ENCODE data around the gene GRM5.

The GRM5 gene

GRCh38 chr11:88655656-88656055 lies 410.1 kb downstream of the GRM5 start:
- TF ChIP-seq POLR2A (IDR thresholded peaks at IDR 0.05; ENCODE audit: low read depth, low read length) = no peak
- no peak for FAIRE-seq
- no peak for DNase-seq (ENCODE audit: insufficient read length, low spot score)

GRCh38 chr11:88655196-88655595 lies 410.6 kb downstream of the GRM5 start:
- TF ChIP-seq POLR2A (IDR thresholded peaks at IDR 0.05; ENCODE audit: low read depth, low read length) = no peak
- DNase-seq (ENCODE audit: insufficient read length, low spot score) (no peak), FAIRE-seq (no peak)

- FAIRE-seq (no peak), DNase-seq (ENCODE audit: insufficient read length, low spot score) (no peak)
- TF ChIP-seq POLR2A (IDR thresholded peaks at IDR 0.05; ENCODE audit: low read depth, low read length) = no peak
Measured at GRCh38 chr11:88651556-88651955, 414.2 kb downstream of the GRM5 start.

GRCh38 chr11:88644724-88645123 lies 421.1 kb downstream of the GRM5 start:
- DNase-seq (ENCODE audit: insufficient read length, low spot score) (no peak), FAIRE-seq (no peak)
- TF ChIP-seq POLR2A (IDR thresholded peaks at IDR 0.05; ENCODE audit: low read depth, low read length) = no peak

DNA sequence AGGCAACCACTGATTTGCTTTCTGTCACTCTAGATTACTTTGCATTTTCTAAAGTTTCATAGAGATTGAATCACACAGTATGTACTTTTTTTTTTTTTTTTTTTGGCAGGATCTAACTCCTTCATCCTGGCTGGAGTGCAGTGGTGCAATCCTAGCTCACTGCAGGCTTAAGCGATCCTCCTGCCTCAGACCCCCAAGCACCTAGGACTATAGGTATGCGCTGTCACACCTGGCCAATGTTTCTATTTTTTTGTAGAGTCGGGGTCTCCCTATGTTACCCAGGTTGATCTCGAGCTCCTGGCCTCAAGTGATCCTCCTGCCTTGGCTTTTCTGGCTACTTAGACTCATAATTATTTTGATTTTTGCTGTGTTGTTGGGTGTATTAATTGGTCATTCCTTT lies 433.6 kb downstream of the GRM5 start:
- no peak for TF ChIP-seq POLR2A (IDR thresholded peaks at IDR 0.05; ENCODE audit: low read depth, low read length)
- FAIRE-seq (no peak), DNase-seq (ENCODE audit: insufficient read length, low spot score) (no peak)

GRCh38 chr11:88631497-88631896 lies 434.3 kb downstream of the GRM5 start:
- DNase-seq (ENCODE audit: insufficient read length, low spot score) = no peak

DNA sequence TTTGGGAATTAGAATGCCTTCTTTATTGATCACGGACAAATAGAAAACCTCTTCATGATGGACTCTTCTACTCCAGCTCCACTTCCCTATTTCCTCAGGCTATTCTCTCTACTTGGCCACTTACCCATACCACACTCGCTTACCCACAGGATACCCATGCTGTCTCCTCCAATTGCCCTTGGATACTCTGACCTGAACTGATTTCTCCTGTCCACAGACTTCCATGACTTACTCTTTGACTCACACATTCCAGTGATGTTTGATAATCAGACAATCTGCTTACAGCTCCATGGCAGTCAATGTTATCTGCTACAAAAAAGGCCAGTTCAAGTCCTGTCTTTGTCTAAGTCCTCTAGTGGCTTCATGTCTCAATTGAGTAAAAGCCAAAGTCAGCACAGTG lies 436.3 kb downstream of the GRM5 start:
- FAIRE-seq (no peak), DNase-seq (ENCODE audit: insufficient read length, low spot score) (no peak)
- no peak for TF ChIP-seq POLR2A (IDR thresholded peaks at IDR 0.05; ENCODE audit: low read depth, low read length)

More at GRCh38 chr11:88631497-88631896, 434.3 kb downstream of the GRM5 start:
- no peak for TF ChIP-seq POLR2A (IDR thresholded peaks at IDR 0.05; ENCODE audit: low read depth, low read length)
- FAIRE-seq = no peak

DNA sequence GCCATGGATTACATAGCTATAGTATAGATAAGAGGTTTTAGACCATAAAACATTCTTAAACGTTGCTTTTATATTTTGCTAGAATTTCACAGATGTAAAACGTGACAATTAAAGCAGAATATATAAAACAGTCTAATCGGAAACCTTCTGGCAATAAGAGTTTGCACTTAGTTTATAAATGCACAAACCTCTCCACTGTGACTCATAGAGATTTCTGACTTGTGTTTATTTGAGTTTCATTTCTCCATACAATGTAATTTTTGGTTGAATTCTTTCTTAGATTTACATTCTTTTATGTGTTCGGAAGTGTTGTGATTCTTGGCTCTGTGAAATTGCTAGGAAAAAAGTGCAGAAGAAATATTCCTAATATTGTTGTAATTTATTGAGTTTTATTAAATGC lies 439.6 kb downstream of the GRM5 start:
- no peak for TF ChIP-seq POLR2A (IDR thresholded peaks at IDR 0.05; ENCODE audit: low read depth, low read length)
- no peak for FAIRE-seq
- DNase-seq (ENCODE audit: insufficient read length, low spot score) = no peak

- FAIRE-seq (no peak), DNase-seq (ENCODE audit: insufficient read length, low spot score) (no peak)
- TF ChIP-seq POLR2A (IDR thresholded peaks at IDR 0.05; ENCODE audit: low read depth, low read length) = no peak
Measured at GRCh38 chr11:88623531-88623930, 442.3 kb downstream of the GRM5 start.

- DNase-seq (ENCODE audit: insufficient read length, low spot score) (no peak), FAIRE-seq (no peak)
- TF ChIP-seq POLR2A (IDR thresholded peaks at IDR 0.05; ENCODE audit: low read depth, low read length) = no peak
Measured at GRCh38 chr11:88620568-88621130, 445.1 kb downstream of the GRM5 start.

- FAIRE-seq = no peak
- TF ChIP-seq POLR2A (IDR thresholded peaks at IDR 0.05; ENCODE audit: low read depth, low read length) = no peak
- DNase-seq (ENCODE audit: insufficient read length, low spot score) = no peak
Measured at GRCh38 chr11:88619656-88620385, 446.0 kb downstream of the GRM5 start.

- FAIRE-seq = no peak
- TF ChIP-seq POLR2A (IDR thresholded peaks at IDR 0.05; ENCODE audit: low read depth, low read length) = no peak
- no peak for DNase-seq (ENCODE audit: insufficient read length, low spot score)
Measured at GRCh38 chr11:88619071-88619425, 446.7 kb downstream of the GRM5 start.

DNA sequence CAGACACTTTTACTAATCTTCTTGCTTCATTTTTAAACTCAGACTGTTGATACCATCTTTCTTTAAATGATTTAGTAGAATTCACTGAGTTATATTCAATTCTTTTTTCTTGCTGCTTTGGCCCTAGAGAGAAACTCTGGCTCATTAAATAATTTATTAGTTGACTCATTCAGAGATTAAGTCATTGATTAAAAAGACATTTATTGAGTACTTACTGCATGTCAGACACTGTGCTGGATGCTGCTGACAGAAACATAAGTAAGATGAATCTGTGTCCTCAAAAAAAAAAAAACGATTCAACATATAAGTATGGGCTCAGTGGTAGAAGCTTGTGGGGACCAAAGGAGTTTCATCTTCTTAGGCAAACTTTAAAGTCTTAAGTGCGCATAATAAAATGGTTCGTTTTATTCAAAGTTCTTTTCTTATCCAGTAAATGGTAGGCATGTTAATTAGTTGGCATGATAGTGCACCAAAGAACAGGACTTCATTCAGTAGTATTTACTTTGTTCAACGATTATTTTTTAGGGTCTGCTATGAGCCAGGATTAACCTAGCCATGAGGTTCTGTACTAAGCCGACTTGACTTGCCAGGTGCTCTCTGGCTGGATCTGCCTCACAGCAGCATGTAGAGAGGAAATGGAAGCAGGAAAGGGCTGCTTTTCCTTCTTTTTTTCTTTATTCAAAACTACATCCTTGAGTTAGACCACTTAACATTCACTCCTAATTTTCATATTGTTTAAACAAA lies 447.3 kb downstream of the GRM5 start:
- FAIRE-seq (no peak), DNase-seq (ENCODE audit: insufficient read length, low spot score) (no peak)
- no peak for TF ChIP-seq POLR2A (IDR thresholded peaks at IDR 0.05; ENCODE audit: low read depth, low read length)

GRCh38 chr11:88617226-88617625 lies 448.6 kb downstream of the GRM5 start:
- no peak for DNase-seq (ENCODE audit: insufficient read length, low spot score)
- no peak for TF ChIP-seq POLR2A (IDR thresholded peaks at IDR 0.05; ENCODE audit: low read depth, low read length)
- no peak for FAIRE-seq

GRCh38 chr11:88604260-88604659 lies 461.5 kb downstream of the GRM5 start:
- FAIRE-seq (no peak), DNase-seq (ENCODE audit: insufficient read length, low spot score) (no peak)
- TF ChIP-seq POLR2A (IDR thresholded peaks at IDR 0.05; ENCODE audit: low read depth, low read length) = no peak
